Uterus (tissue), 4 donors: Measurements from ENCODE around the gene APOL4. TPM values are rescaled to one million over a fixed set of nuclear protein-coding genes. Genes with fewer than 3 reads are reported as not detected.
"Not testable (repeated sequence)": the region's sequence is repeated elsewhere in the genome, so short reads cannot be mapped to it uniquely, and the experiment has no call there.

Source experiments
- DNase-seq, 2 donors: peaks; one replicate each; pipeline ENCODE4 v3.0.0-alpha.2; 2019 to 2020
- H3K27ac ChIP-seq, 2 donors: fragments of 200-600 bp; sonication (generic); 1 replicate in 1 of 2; 2 replicates in 1 of 2; pipeline ENCODE4 v1.5.1; 2016 to 2018
- H3K27me3 ChIP-seq, 2 donors: fragments of 200-600 bp; sonication (generic); one replicate each; pipeline ENCODE4 v1.5.1; 2018 to 2019; ENCODE audit warnings: control low read depth in 1 of 2
- H3K36me3 ChIP-seq, 2 donors: fragments of 200-600 bp; sonication (generic); one replicate each; pipeline ENCODE4 v1.5.1; 2019; ENCODE audit warnings: control low read depth in 1 of 2
- H3K4me1 ChIP-seq, 2 donors: fragments of 200-600 bp; sonication (generic); one replicate each; pipeline ENCODE4 v1.5.1; 2018 to 2019; ENCODE audit warnings: control low read depth in 1 of 2
- H3K4me3 ChIP-seq, 2 donors: fragments of 200-600 bp; sonication (generic); 1 replicate in 1 of 2; 2 replicates in 1 of 2; pipeline ENCODE4 v1.5.1; 2018 to 2019; ENCODE audit warnings: mild to moderate bottlenecking in 1 of 2
- H3K9me3 ChIP-seq, 2 donors: fragments of 200-600 bp; sonication (generic); one replicate each; pipeline ENCODE4 v1.5.1; 2019; ENCODE audit warnings: control low read depth in 1 of 2
- CTCF ChIP-seq, 4 experiments: fragments of 200-600 bp in 2 of 4; fragments of 450-650 bp in 2 of 4; sonication (generic) in 2 of 4; IDR thresholded peaks; one replicate each; pipeline ENCODE4 v1.5.1; 2016 to 2019; ENCODE audit warnings: antibody characterized with exemption in 4 of 4, mild to moderate bottlenecking in 2 of 4, moderate library complexity in 1 of 4
- POLR2A ChIP-seq, 2 donors: fragments of 450-650 bp; IDR thresholded peaks; one replicate each; pipeline ENCODE4 v1.6.1; 2016; ENCODE audit warnings: antibody characterized with exemption in 2 of 2, mild to moderate bottlenecking in 1 of 2, moderate library complexity in 1 of 2
- intact Hi-C: fragments of 100-400 bp; cut with DNase I; formaldehyde crosslinking; loops from one replicate; pipeline ENCODE4 v1.15.1; 2023; ENCODE audit warnings: low total_unique reads
- total RNA-seq, 4 donors: library from RNA; depleted of rRNA in 3 of 4; stranded (reverse); fragments of >200 nt in 3 of 4; gene quantifications; one replicate each; pipeline versions ENCODE4 v1.1.0 to v1.2.4, GENCODE V29; 2014 to 2023
- donor health status: DM: yes; HTN: yes; CAD: no.

APOL4 gene
- total RNA-seq, 4 donors from 2014 or later: 1.0 to 35.2 (median 16.9) TPM; not detected in 1

- no peaks in the 10 kb centered on the region for H3K27me3 ChIP-seq
- H3K9me3 ChIP-seq: no peaks in the 10 kb centered on the region
Measured at GRCh38 chr22:36204632-36205015, 3.0 kb upstream of the APOL4 start.

GRCh38 chr22:36204001-36204631, 2.5 kb upstream of the APOL4 start:
- intact Hi-C loops: no loop called here
- no peak overlapping the region for H3K4me3 ChIP-seq
- no peak for DNase-seq
- H3K4me1 ChIP-seq: no peaks in the 10 kb centered on the region
- TF ChIP-seq POLR2A (IDR thresholded peaks at IDR 0.05) (no peak), CTCF (IDR thresholded peaks at IDR 0.05) (no peak)
- no peaks in the 10 kb centered on the region for H3K27me3 ChIP-seq
- no peak overlapping the region for H3K27ac ChIP-seq
- no peaks in the 10 kb centered on the region for H3K9me3 ChIP-seq
- H3K36me3 ChIP-seq: no peaks in the 10 kb centered on the region

More at GRCh38 chr22:36204632-36205015, 3.0 kb upstream of the APOL4 start:
- no peak overlapping the region for H3K4me3 ChIP-seq
- DNase-seq: no peak
- TF ChIP-seq POLR2A (IDR thresholded peaks at IDR 0.05) (no peak), CTCF (IDR thresholded peaks at IDR 0.05) (no peak)
- no peaks in the 10 kb centered on the region for H3K4me1 ChIP-seq
- intact Hi-C loops: no loop called here
- H3K36me3 ChIP-seq: no peaks in the 10 kb centered on the region
- no peak overlapping the region for H3K27ac ChIP-seq

GRCh38 chr22:36203441-36203840, 1.8 kb upstream of the APOL4 start:
- intact Hi-C loops, DNase-seq, H3K27me3 ChIP-seq, H3K27ac ChIP-seq, H3K9me3 ChIP-seq, H3K4me3 ChIP-seq, H3K4me1 ChIP-seq, H3K36me3 ChIP-seq: not testable (repeated sequence)

GRCh38 chr22:36202906-36203305, 1.3 kb upstream of the APOL4 start:
- intact Hi-C loops, DNase-seq, H3K27ac ChIP-seq, H3K4me1 ChIP-seq, H3K4me3 ChIP-seq, H3K36me3 ChIP-seq, H3K27me3 ChIP-seq, H3K9me3 ChIP-seq: not testable (repeated sequence)

GRCh38 chr22:36201025-36201424, 584 bp downstream of the APOL4 start:
- not testable (repeated sequence) for H3K4me3 ChIP-seq, H3K27me3 ChIP-seq
- H3K4me1 ChIP-seq: peaks cover 5 to 12% of the 10 kb centered on the region in 2 donors

GRCh38 chr22:36199001-36199551, 2.5 kb downstream of the APOL4 start:
- Histone ChIP-seq H3K27ac (peak overlapping the region in 1 of 2 donors; percentile 81), H3K27me3 (no peaks in the 10 kb centered on the region), H3K36me3 (no peaks in the 10 kb centered on the region), H3K4me1 (peaks cover 5 to 12% of the 10 kb centered on the region in 2 donors), H3K9me3 (no peaks in the 10 kb centered on the region), H3K4me3 (no peak overlapping the region)
- DNase-seq: no peak
- intact Hi-C loops: no loop called here
- TF ChIP-seq POLR2A (IDR thresholded peaks at IDR 0.05) (no peak), CTCF (IDR thresholded peaks at IDR 0.05) (no peak)

More at GRCh38 chr22:36201025-36201424, 584 bp downstream of the APOL4 start:
- intact Hi-C loops, H3K9me3 ChIP-seq, DNase-seq, H3K36me3 ChIP-seq, H3K27ac ChIP-seq: not testable (repeated sequence)
